ENCODE measurements around the gene DTL.
"Not testable (repeated sequence)": the region's sequence is repeated elsewhere in the genome, so short reads cannot be mapped to it uniquely, and the experiment has no call there.

DTL gene

GRCh38 chr1:212020975-212021374, 14.6 kb upstream of the DTL start:
- Mint-ChIP-seq H3K4me1 (no peaks in the 10 kb centered on the region), H3K27me3 (ENCODE audit: low read depth, poor library complexity) (peaks cover 3% of the 10 kb centered on the region)
- TF ChIP-seq CTCF (IDR thresholded peaks at IDR 0.05) = no peak

GRCh38 chr1:212021563-212021962, 14.0 kb upstream of the DTL start:
- no peaks in the 10 kb centered on the region for H3K4me1 Mint-ChIP-seq
- TF ChIP-seq CTCF (IDR thresholded peaks at IDR 0.05) = no peak
- no peak for DNase-seq
- peaks cover 3% of the 10 kb centered on the region for H3K27me3 Mint-ChIP-seq (ENCODE audit: low read depth, poor library complexity)
- no peak overlapping the region for H3K4me3 Mint-ChIP-seq
- no peak overlapping the region for H3K27ac Mint-ChIP-seq
- H3K36me3 Mint-ChIP-seq (ENCODE audit: low read depth) = peaks cover 74% of the 10 kb centered on the region
- H3K9me3 Mint-ChIP-seq = peaks cover 30% of the 10 kb centered on the region

More at GRCh38 chr1:212020975-212021374, 14.6 kb upstream of the DTL start:
- no peak for DNase-seq
- Mint-ChIP-seq H3K4me3 (no peak overlapping the region), H3K27ac (no peak overlapping the region), H3K36me3 (ENCODE audit: low read depth) (peaks cover 74% of the 10 kb centered on the region), H3K9me3 (peaks cover 27% of the 10 kb centered on the region)

- peaks cover 36% of the 10 kb centered on the region for H3K9me3 Mint-ChIP-seq
Observed at GRCh38 chr1:212022908-212023307, 12.6 kb upstream of the DTL start.

GRCh38 chr1:212024469-212025149, 10.9 kb upstream of the DTL start:
- H3K36me3 Mint-ChIP-seq (ENCODE audit: low read depth) = peaks cover 77% of the 10 kb centered on the region
- no peak for DNase-seq
- H3K9me3 Mint-ChIP-seq = peaks cover 36% of the 10 kb centered on the region
- H3K4me3 Mint-ChIP-seq = no peak overlapping the region
- H3K27me3 Mint-ChIP-seq (ENCODE audit: low read depth, poor library complexity) = no peaks in the 10 kb centered on the region
- H3K27ac Mint-ChIP-seq = no peak overlapping the region
- H3K4me1 Mint-ChIP-seq = peaks cover 3% of the 10 kb centered on the region
- TF ChIP-seq CTCF (IDR thresholded peaks at IDR 0.05) = no peak

More at GRCh38 chr1:212022908-212023307, 12.6 kb upstream of the DTL start:
- H3K27me3 Mint-ChIP-seq (ENCODE audit: low read depth, poor library complexity); H3K4me1 Mint-ChIP-seq; DNase-seq; H3K27ac Mint-ChIP-seq; H3K4me3 Mint-ChIP-seq: not testable (repeated sequence)
- H3K36me3 Mint-ChIP-seq (ENCODE audit: low read depth) = peaks cover 72% of the 10 kb centered on the region

GRCh38 chr1:212027727-212028126, 7.8 kb upstream of the DTL start:
- peaks cover 21% of the 10 kb centered on the region for H3K4me1 Mint-ChIP-seq
- not testable (repeated sequence) for H3K4me3 Mint-ChIP-seq; H3K27me3 Mint-ChIP-seq (ENCODE audit: low read depth, poor library complexity); H3K27ac Mint-ChIP-seq; DNase-seq
- H3K36me3 Mint-ChIP-seq (ENCODE audit: low read depth) = peaks cover 71% of the 10 kb centered on the region
- peaks cover 36% of the 10 kb centered on the region for H3K9me3 Mint-ChIP-seq

GRCh38 chr1:212030936-212031528, 4.5 kb upstream of the DTL start:
- no peak for DNase-seq
- TF ChIP-seq CTCF (IDR thresholded peaks at IDR 0.05) = no peak
- peaks cover 49% of the 10 kb centered on the region for H3K36me3 Mint-ChIP-seq (ENCODE audit: low read depth)
- H3K27ac Mint-ChIP-seq = no peak overlapping the region
- H3K27me3 Mint-ChIP-seq (ENCODE audit: low read depth, poor library complexity) = no peaks in the 10 kb centered on the region
- no peak overlapping the region for H3K4me3 Mint-ChIP-seq
- H3K9me3 Mint-ChIP-seq = peaks cover 14% of the 10 kb centered on the region
- peaks cover 38% of the 10 kb centered on the region for H3K4me1 Mint-ChIP-seq

Measured in nephron progenitor cell (in vitro differentiated cells).